A549 (cell line): Measurements from ENCODE around the gene PTPRG. TPM values are rescaled to one million over a fixed set of nuclear protein-coding genes. Genes with fewer than 3 reads are reported as not detected.

Experiments used
- ATAC-seq, 2 experiments: fragments of 200-7000 bp in 1 of 2; fragments of >200 bp in 1 of 2; cut with Nextera tagmentation in 1 of 2; cut with Tn5 transposase in 1 of 2; 3 replicates each; pipeline versions ENCODE4 v1.8.0 to v1.9.1; 2018 to 2020; ENCODE audit warnings: mild to moderate bottlenecking in 1 of 2, moderate library complexity in 1 of 2
- CTCF ChIA-PET: fragments of 300-600 bp; sonication (Branson Sonifier 250); formaldehyde crosslinking; extraction: SDS; loops from one replicate; lab custom pipeline; 2021; ENCODE audit warnings: antibody characterized with exemption, inconsistent platforms; lab: Yijun Ruan, JAX
- POLR2A ChIA-PET: fragments of 350-600 bp; formaldehyde crosslinking; extraction: SDS; loops from one replicate; lab custom pipeline; 2021; ENCODE audit warnings: antibody characterized with exemption, inconsistent platforms; lab: Yijun Ruan, JAX
- DNase-seq, 2 experiments: peaks; one replicate each; pipeline versions ENCODE4 v3.0.0 to v3.0.0-alpha.2; 2011 to 2016; ENCODE audit warnings: low read depth in 1 of 2, low spot score in 1 of 2
- FAIRE-seq: peaks from 2 replicates; lab custom pipeline; 2011; peaks lifted over from hg19 to GRCh38; lab: Jason Lieb, UNC
- H3K27ac ChIP-seq, 2 experiments: fragments of >200 bp; sonication (Bioruptor Twin); formaldehyde crosslinking; 3 replicates each; pipeline ENCODE4 v1.5.1; 2016 to 2017
- H3K4me1 ChIP-seq: fragments of >200 bp; sonication (Bioruptor Twin); formaldehyde crosslinking; 3 replicates; pipeline ENCODE4 v1.6.1; 2016
- H3K4me2 ChIP-seq: fragments of >200 bp; sonication (Bioruptor Twin); formaldehyde crosslinking; 3 replicates; pipeline ENCODE4 v1.6.1; 2016
- H3K4me3 ChIP-seq: fragments of >200 bp; sonication (Bioruptor Twin); formaldehyde crosslinking; 3 replicates; pipeline ENCODE4 v1.5.1; 2016
- H3K9me3 ChIP-seq: fragments of >200 bp; sonication (Bioruptor Twin); formaldehyde crosslinking; 3 replicates; pipeline ENCODE4 v1.6.1; 2016
- BCL3 ChIP-seq: fragments of >200 bp; sonication (Bioruptor Twin); formaldehyde crosslinking; IDR thresholded peaks from 3 replicates; pipeline ENCODE4 v1.6.1; 2016
- CBX2 ChIP-seq: fragments of 200-600 bp; sonication (generic); IDR thresholded peaks from 2 replicates; pipeline ENCODE4 v1.6.1; 2016; ENCODE audit warnings: low read depth, mild to moderate bottlenecking, borderline replicate concordance
- CTCF ChIP-seq: fragments of >200 bp; sonication (Bioruptor Twin); formaldehyde crosslinking; IDR thresholded peaks from 3 replicates; pipeline ENCODE4 v1.5.1; 2016
- E2F6 ChIP-seq: IDR thresholded peaks from 2 replicates; pipeline ENCODE4 v1.6.1; 2012; ENCODE audit warnings: low read depth, borderline replicate concordance
- ELK1 ChIP-seq: fragments of 150-350 bp; IDR thresholded peaks from 2 replicates; pipeline ENCODE4 v1.6.1; 2014; ENCODE audit warnings: low read depth, mild to moderate bottlenecking, low read length
- EP300 ChIP-seq, 2 experiments: fragments of >200 bp; sonication (Bioruptor Twin); formaldehyde crosslinking; IDR thresholded peaks; 2 replicates in 1 of 2; 3 replicates in 1 of 2; pipeline ENCODE4 v1.6.1; 2016 to 2017
- FOSL2 ChIP-seq, 2 experiments: fragments of 450-650 bp in 1 of 2; fragments of >200 bp in 1 of 2; sonication (Bioruptor Twin) in 1 of 2; formaldehyde crosslinking; IDR thresholded peaks; 2 replicates each; pipeline versions ENCODE4 v1.5.0 to v1.6.1; 2016 to 2020; ENCODE audit warnings: mild to moderate bottlenecking in 1 of 2, moderate library complexity in 1 of 2
- FOXS1 ChIP-seq: fragments of 250-450 bp; sonication (Bioruptor Pico); IDR thresholded peaks from 2 replicates; pipeline ENCODE4 v1.5.0; 2020; ENCODE audit warnings: mild to moderate bottlenecking, moderate library complexity
- HEYL ChIP-seq: fragments of 250-450 bp; sonication (Bioruptor Pico); IDR thresholded peaks from 2 replicates; pipeline ENCODE4 v1.8.0; 2021; ENCODE audit warnings: mild to moderate bottlenecking, moderate library complexity
- HMGXB4 ChIP-seq: fragments of 250-450 bp; sonication (Bioruptor Pico); IDR thresholded peaks from 2 replicates; pipeline ENCODE4 v1.5.0; 2021; ENCODE audit warnings: mild to moderate bottlenecking, moderate library complexity, borderline replicate concordance
- HOXA7 ChIP-seq: fragments of 250-450 bp; sonication (Bioruptor Pico); IDR thresholded peaks from 2 replicates; pipeline ENCODE4 v1.5.0; 2020; ENCODE audit warnings: mild to moderate bottlenecking, moderate library complexity
- HOXB13 ChIP-seq: fragments of 250-450 bp; sonication (Bioruptor Pico); IDR thresholded peaks from 2 replicates; pipeline ENCODE4 v1.5.0; 2020; ENCODE audit warnings: low read depth, mild to moderate bottlenecking, moderate library complexity
- HOXB5 ChIP-seq: fragments of 250-450 bp; sonication (Bioruptor Pico); IDR thresholded peaks from 2 replicates; pipeline ENCODE4 v1.5.0; 2020; ENCODE audit warnings: mild to moderate bottlenecking, moderate library complexity
- KDM5A ChIP-seq: fragments of 200-600 bp; sonication (generic); IDR thresholded peaks from 2 replicates; pipeline ENCODE4 v1.6.1; 2016; ENCODE audit warnings: antibody characterized with exemption, mild to moderate bottlenecking
- MAFK ChIP-seq: fragments of 450-650 bp; IDR thresholded peaks from 2 replicates; pipeline ENCODE4 v1.6.1; 2014; ENCODE audit not compliant: partially characterized antibody
- MAZ ChIP-seq: fragments of 150-350 bp; IDR thresholded peaks from 2 replicates; pipeline ENCODE4 v1.6.1; 2014; ENCODE audit warnings: antibody characterized with exemption, low read depth, low read length, borderline replicate concordance
- NFE2L2 ChIP-seq: fragments of 150-350 bp; conservative IDR thresholded peaks from 2 replicates; pipeline ENCODE4 v1.6.1; 2014; ENCODE audit warnings: low read length
- NPAS2 ChIP-seq: fragments of 250-450 bp; sonication (Bioruptor Pico); IDR thresholded peaks from 2 replicates; pipeline ENCODE4 v1.8.0; 2022; ENCODE audit warnings: mild to moderate bottlenecking, moderate library complexity, borderline replicate concordance
- NR3C1 ChIP-seq: fragments of >200 bp; sonication (Bioruptor Twin); formaldehyde crosslinking; IDR thresholded peaks from 3 replicates; pipeline ENCODE4 v1.6.1; 2017
- RARB ChIP-seq: fragments of 250-450 bp; sonication (Bioruptor Pico); IDR thresholded peaks from 2 replicates; pipeline ENCODE4 v1.8.0; 2021; ENCODE audit warnings: mild to moderate bottlenecking, moderate library complexity
- SMC3 ChIP-seq: fragments of >200 bp; sonication (Bioruptor Twin); formaldehyde crosslinking; IDR thresholded peaks from 3 replicates; pipeline ENCODE4 v1.6.1; 2018; ENCODE audit warnings: inconsistent platforms
- USF2 ChIP-seq: fragments of 450-650 bp; IDR thresholded peaks from 2 replicates; pipeline ENCODE4 v1.6.1; 2014; ENCODE audit warnings: antibody characterized with exemption
- ZC3H11A ChIP-seq: fragments of 450-650 bp; IDR thresholded peaks from 2 replicates; pipeline ENCODE4 v1.6.1; 2014; ENCODE audit warnings: antibody characterized with exemption, mild to moderate bottlenecking
- ZNF302 ChIP-seq: fragments of 250-450 bp; sonication (Bioruptor Pico); IDR thresholded peaks from 2 replicates; pipeline ENCODE4 v1.9.0; 2021; ENCODE audit warnings: inconsistent platforms, mild to moderate bottlenecking, moderate library complexity
- ZSCAN20 ChIP-seq: fragments of 250-450 bp; sonication (Bioruptor Pico); IDR thresholded peaks from 2 replicates; pipeline ENCODE4 v1.8.0; 2022; ENCODE audit warnings: mild to moderate bottlenecking, moderate library complexity
- WGBS: methylation state at CpG from one replicate; pipeline ENCODE4 v1.1.6; 2017; ENCODE audit errors: missing lambda C conversion rate; 5-methylcytosine and 5-hydroxymethylcytosine counted together
- polyA plus RNA-seq, 4 experiments: library from polyadenylated mRNA; depleted of rRNA in 3 of 4; stranded (reverse); fragments of >200 nt; fragmentation: RNase III in 1 of 4; extraction: RNeasy Plus Mini Kit Qiagen cat#74134 plus additional on column Dnase treatment in 1 of 4; gene quantifications; 2 replicates in 3 of 4; 3 replicates in 1 of 4; pipeline ENCODE4 v1.2.3, GENCODE V29; 2011 to 2017

Gene PTPRG
- polyA plus RNA-seq, 2 of the 4 experiments (the other 2 are of a cell fraction): 4.5 to 4.8 TPM

GRCh38 chr3:61940236-61940635, 378.9 kb downstream of the PTPRG start:
- Histone ChIP-seq H3K27ac (no peak overlapping the region), H3K4me3 (no peak overlapping the region), H3K4me1 (no peaks in the 10 kb centered on the region), H3K4me2 (no peak overlapping the region), H3K9me3 (no peaks in the 10 kb centered on the region)
- TF ChIP-seq E2F6 (no peak), FOXS1 (CRISPR knock-in tag) (no peak), NR3C1 (no peak), KDM5A (no peak), SMC3 (no peak), HOXA7 (CRISPR knock-in tag) (no peak), ZC3H11A (no peak), MAFK (no peak), CTCF (no peak), MAZ (no peak)
- WGBS: 71% methylated on average over 2 of the region's 2 CpGs
- ATAC-seq (no peak), FAIRE-seq (no peak), DNase-seq (no peak)
- CTCF ChIA-PET: no interaction called here
- POLR2A ChIA-PET: no interaction called here

- ChIA-PET CTCF (no interaction called here), POLR2A (no interaction called here)
- Histone ChIP-seq H3K27ac (no peak overlapping the region), H3K4me1 (no peaks in the 10 kb centered on the region), H3K9me3 (no peaks in the 10 kb centered on the region), H3K4me2 (no peak overlapping the region), H3K4me3 (no peak overlapping the region)
- WGBS: 53% methylated on average over 3 of the region's 4 CpGs
- TF ChIP-seq HMGXB4 (CRISPR knock-in tag): no peak
- TF ChIP-seq ZSCAN20 (CRISPR knock-in tag): no peak
- no peak for TF ChIP-seq CBX2
- TF ChIP-seq ELK1: no peak
- TF ChIP-seq USF2: no peak
- no peak for TF ChIP-seq KDM5A
- no peak for DNase-seq
- no peak for FAIRE-seq
- no peak for ATAC-seq
These were observed 382.6 kb downstream of the PTPRG start for GRCh38 chr3:61943975-61944374.

- POLR2A ChIA-PET: no interaction called here
- Histone ChIP-seq H3K9me3 (no peaks in the 10 kb centered on the region), H3K4me2 (no peak overlapping the region), H3K27ac (no peak overlapping the region), H3K4me3 (no peak overlapping the region), H3K4me1 (no peaks in the 10 kb centered on the region)
- FAIRE-seq (no peak), ATAC-seq (no peak), DNase-seq (no peak)
- CTCF ChIA-PET: no interaction called here
- WGBS: 51% methylated on average over 6 of the region's 6 CpGs
- TF ChIP-seq RARB (CRISPR knock-in tag): no peak
- TF ChIP-seq BCL3: no peak
- TF ChIP-seq HEYL: no peak
- TF ChIP-seq EP300 (IDR thresholded peaks at IDR 0.05): no peak
- no peak for TF ChIP-seq HOXB13 (CRISPR knock-in tag)
- no peak for TF ChIP-seq NFE2L2
- no peak for TF ChIP-seq HOXB5 (CRISPR knock-in tag)
- no peak for TF ChIP-seq FOSL2 (IDR thresholded peaks at IDR 0.05)
- TF ChIP-seq FOSL2 (CRISPR knock-in tag; IDR thresholded peaks at IDR 0.05): no peak
- TF ChIP-seq NPAS2 (CRISPR knock-in tag): no peak
- TF ChIP-seq ZNF302 (CRISPR knock-in tag): no peak
- no peak for TF ChIP-seq MAFK
- TF ChIP-seq, all 56 proteins: peak for 0
These were observed 383.4 kb downstream of the PTPRG start for GRCh38 chr3:61944726-61945125.
